Measurements from ENCODE around the gene SUSD1.

SUSD1 gene

DNA sequence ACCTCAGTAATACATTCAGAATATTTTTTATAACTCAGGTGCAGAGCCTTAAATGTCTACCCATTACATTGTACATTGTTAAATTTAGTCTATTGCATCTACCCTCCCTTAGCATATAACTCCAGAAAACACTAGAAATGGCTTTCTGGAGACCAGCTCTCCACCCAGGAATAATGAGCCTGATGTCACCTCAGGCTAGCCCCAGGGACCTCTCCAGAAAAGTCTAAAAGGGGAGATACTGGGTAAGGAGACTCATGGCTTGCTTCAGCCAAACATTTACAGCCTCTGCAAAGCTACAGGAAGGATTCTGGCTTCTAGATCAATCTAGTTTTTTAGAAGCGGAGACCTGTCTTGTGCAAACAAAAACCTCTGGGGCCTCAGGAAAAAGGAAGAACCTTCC lies 13.8 kb upstream of the SUSD1 start:
- H3K36me3 ChIP-seq (ENCODE audit: control insufficient read depth in 2 of 2, insufficient read depth in 1 of 2, low read length in 2 of 2): no peaks in the 10 kb centered on the region
- TF ChIP-seq SALL2 (tag by site-specific recombination; IDR thresholded peaks at IDR 0.05; ENCODE audit: borderline replicate concordance): no peak
- TF ChIP-seq, protein P1, sequence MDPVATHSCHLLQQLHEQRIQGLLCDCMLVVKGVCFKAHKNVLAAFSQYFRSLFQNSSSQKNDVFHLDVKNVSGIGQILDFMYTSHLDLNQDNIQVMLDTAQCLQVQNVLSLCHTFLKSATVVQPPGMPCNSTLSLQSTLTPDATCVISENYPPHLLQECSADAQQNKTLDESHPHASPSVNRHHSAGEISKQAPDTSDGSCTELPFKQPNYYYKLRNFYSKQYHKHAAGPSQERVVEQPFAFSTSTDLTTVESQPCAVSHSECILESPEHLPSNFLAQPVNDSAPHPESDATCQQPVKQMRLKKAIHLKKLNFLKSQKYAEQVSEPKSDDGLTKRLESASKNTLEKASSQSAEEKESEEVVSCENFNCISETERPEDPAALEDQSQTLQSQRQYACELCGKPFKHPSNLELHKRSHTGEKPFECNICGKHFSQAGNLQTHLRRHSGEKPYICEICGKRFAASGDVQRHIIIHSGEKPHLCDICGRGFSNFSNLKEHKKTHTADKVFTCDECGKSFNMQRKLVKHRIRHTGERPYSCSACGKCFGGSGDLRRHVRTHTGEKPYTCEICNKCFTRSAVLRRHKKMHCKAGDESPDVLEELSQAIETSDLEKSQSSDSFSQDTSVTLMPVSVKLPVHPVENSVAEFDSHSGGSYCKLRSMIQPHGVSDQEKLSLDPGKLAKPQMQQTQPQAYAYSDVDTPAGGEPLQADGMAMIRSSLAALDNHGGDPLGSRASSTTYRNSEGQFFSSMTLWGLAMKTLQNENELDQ (tag by site-specific recombination; IDR thresholded peaks at IDR 0.05; ENCODE audit: low read depth): no peak
- TF ChIP-seq ZNF2 (tag by site-specific recombination; IDR thresholded peaks at IDR 0.05): no peak
- TF ChIP-seq, protein P2, sequence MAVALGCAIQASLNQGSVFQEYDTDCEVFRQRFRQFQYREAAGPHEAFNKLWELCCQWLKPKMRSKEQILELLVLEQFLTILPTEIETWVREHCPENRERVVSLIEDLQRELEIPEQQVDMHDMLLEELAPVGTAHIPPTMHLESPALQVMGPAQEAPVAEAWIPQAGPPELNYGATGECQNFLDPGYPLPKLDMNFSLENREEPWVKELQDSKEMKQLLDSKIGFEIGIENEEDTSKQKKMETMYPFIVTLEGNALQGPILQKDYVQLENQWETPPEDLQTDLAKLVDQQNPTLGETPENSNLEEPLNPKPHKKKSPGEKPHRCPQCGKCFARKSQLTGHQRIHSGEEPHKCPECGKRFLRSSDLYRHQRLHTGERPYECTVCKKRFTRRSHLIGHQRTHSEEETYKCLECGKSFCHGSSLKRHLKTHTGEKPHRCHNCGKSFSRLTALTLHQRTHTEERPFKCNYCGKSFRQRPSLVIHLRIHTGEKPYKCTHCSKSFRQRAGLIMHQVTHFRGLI (tag by site-specific recombination; IDR thresholded peaks at IDR 0.05): no peak
- TF ChIP-seq, protein P3, sequence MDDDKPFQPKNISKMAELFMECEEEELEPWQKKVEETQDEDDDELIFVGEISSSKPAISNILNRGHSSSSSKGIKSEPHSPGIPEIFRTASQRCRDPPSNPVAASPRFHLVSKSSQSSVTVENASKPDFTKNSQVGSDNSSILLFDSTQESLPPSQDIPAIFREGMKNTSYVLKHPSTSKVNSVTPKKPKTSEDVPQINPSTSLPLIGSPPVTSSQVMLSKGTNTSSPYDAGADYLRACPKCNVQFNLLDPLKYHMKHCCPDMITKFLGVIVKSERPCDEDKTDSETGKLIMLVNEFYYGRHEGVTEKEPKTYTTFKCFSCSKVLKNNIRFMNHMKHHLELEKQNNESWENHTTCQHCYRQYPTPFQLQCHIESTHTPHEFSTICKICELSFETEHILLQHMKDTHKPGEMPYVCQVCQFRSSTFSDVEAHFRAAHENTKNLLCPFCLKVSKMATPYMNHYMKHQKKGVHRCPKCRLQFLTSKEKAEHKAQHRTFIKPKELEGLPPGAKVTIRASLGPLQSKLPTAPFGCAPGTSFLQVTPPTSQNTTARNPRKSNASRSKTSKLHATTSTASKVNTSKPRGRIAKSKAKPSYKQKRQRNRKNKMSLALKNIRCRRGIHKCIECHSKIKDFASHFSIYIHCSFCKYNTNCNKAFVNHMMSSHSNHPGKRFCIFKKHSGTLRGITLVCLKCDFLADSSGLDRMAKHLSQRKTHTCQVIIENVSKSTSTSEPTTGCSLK (tag by site-specific recombination; IDR thresholded peaks at IDR 0.05): no peak
- no peak for TF ChIP-seq ZNF133 (tag by site-specific recombination; IDR thresholded peaks at IDR 0.05)
- TF ChIP-seq ZNF354C (tag by site-specific recombination; IDR thresholded peaks at IDR 0.05; ENCODE audit: borderline replicate concordance, low read depth): no peak
- TF ChIP-seq ZNF621 (tag by site-specific recombination; IDR thresholded peaks at IDR 0.05): no peak
- H3K27ac ChIP-seq (ENCODE audit: extremely low read depth, low read depth, low read length): no peak overlapping the region
- H3K4me1 ChIP-seq (ENCODE audit: control insufficient read depth, insufficient read depth, low read length): no peaks in the 10 kb centered on the region
- H3K9me3 ChIP-seq (ENCODE audit: control insufficient read depth, insufficient read depth, low read depth, low read length): no peaks in the 10 kb centered on the region
- CTCF ChIA-PET: interaction anchor here (0.7 to 1.8 kb wide), 2 partner anchors 15 to 34 kb away, joined by 3 to 5 read pairs; no protein-coding TSS in a partner anchor
- H3K4me3 ChIP-seq (ENCODE audit: low read depth, low read length): no peak overlapping the region
- POLR2A ChIA-PET: interaction anchor here (0.7 kb wide), 1 partner anchor 10 kb away, joined by 3 read pairs; no protein-coding TSS in a partner anchor

DNA sequence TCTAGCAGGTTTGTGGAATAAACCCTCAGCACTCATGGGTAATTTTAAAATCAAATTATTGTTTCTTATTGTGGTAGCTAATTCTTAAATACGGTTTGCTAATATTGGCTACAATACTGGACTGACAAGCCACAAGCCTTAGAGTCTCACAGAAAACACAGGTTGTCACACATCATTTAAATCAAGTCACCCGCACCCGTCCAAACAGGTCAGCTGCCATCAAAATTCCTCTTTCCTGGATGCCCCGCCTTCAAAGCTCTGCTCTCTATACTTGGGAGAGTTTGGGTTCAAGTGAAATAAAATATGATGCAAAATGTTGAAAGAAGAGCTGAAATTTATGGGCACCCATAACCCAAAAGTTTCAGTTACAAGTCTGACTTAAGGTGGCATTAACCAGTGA lies 12.3 kb upstream of the SUSD1 start:
- Histone ChIP-seq H3K36me3 (ENCODE audit: control insufficient read depth in 2 of 2, insufficient read depth in 1 of 2, low read length in 2 of 2) (no peaks in the 10 kb centered on the region), H3K27ac (ENCODE audit: extremely low read depth, low read depth, low read length) (no peak overlapping the region), H3K4me1 (ENCODE audit: control insufficient read depth, insufficient read depth, low read length) (no peaks in the 10 kb centered on the region), H3K9me3 (ENCODE audit: control insufficient read depth, insufficient read depth, low read depth, low read length) (no peaks in the 10 kb centered on the region), H3K4me3 (ENCODE audit: low read depth, low read length) (no peak overlapping the region)
- ChIA-PET CTCF (interaction anchor here (0.6 kb wide), 2 partner anchors 8 to 23 kb away, joined by 4 read pairs; no protein-coding TSS in a partner anchor), POLR2A (interaction anchor here (0.6 to 1.1 kb wide), 2 partner anchors 14 to 21 kb away, joined by 3 to 4 read pairs; no protein-coding TSS in a partner anchor)
- TF ChIP-seq ZNF501 (tag by site-specific recombination; IDR thresholded peaks at IDR 0.05) (no peak), ZNF623 (tag by site-specific recombination; IDR thresholded peaks at IDR 0.05) (no peak), ZNF2 (tag by site-specific recombination; IDR thresholded peaks at IDR 0.05) (no peak), ZNF423 (tag by site-specific recombination; IDR thresholded peaks at IDR 0.05) (no peak), ZNF302 (tag by site-specific recombination; IDR thresholded peaks at IDR 0.05; ENCODE audit: low read depth) (no peak), ZNF155 (tag by site-specific recombination; IDR thresholded peaks at IDR 0.05) (no peak), ZNF530 (tag by site-specific recombination; IDR thresholded peaks at IDR 0.05; ENCODE audit: low read depth) (no peak), ZNF292 (tag by site-specific recombination; IDR thresholded peaks at IDR 0.05; ENCODE audit: borderline replicate concordance, low read depth) (no peak), ZNF473 (tag by site-specific recombination; IDR thresholded peaks at IDR 0.05) (no peak)
- TF ChIP-seq, protein P4, sequence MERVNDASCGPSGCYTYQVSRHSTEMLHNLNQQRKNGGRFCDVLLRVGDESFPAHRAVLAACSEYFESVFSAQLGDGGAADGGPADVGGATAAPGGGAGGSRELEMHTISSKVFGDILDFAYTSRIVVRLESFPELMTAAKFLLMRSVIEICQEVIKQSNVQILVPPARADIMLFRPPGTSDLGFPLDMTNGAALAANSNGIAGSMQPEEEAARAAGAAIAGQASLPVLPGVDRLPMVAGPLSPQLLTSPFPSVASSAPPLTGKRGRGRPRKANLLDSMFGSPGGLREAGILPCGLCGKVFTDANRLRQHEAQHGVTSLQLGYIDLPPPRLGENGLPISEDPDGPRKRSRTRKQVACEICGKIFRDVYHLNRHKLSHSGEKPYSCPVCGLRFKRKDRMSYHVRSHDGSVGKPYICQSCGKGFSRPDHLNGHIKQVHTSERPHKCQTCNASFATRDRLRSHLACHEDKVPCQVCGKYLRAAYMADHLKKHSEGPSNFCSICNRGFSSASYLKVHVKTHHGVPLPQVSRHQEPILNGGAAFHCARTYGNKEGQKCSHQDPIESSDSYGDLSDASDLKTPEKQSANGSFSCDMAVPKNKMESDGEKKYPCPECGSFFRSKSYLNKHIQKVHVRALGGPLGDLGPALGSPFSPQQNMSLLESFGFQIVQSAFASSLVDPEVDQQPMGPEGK (tag by site-specific recombination; IDR thresholded peaks at IDR 0.05): no peak
- TF ChIP-seq, protein P5, sequence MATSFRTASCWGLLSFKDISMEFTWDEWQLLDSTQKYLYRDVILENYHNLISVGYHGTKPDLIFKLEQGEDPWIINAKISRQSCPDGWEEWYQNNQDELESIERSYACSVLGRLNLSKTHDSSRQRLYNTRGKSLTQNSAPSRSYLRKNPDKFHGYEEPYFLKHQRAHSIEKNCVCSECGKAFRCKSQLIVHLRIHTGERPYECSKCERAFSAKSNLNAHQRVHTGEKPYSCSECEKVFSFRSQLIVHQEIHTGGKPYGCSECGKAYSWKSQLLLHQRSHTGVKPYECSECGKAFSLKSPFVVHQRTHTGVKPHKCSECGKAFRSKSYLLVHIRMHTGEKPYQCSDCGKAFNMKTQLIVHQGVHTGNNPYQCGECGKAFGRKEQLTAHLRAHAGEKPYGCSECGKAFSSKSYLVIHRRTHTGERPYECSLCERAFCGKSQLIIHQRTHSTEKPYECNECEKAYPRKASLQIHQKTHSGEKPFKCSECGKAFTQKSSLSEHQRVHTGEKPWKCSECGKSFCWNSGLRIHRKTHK (tag by site-specific recombination; IDR thresholded peaks at IDR 0.05): no peak
- TF ChIP-seq, protein P6, sequence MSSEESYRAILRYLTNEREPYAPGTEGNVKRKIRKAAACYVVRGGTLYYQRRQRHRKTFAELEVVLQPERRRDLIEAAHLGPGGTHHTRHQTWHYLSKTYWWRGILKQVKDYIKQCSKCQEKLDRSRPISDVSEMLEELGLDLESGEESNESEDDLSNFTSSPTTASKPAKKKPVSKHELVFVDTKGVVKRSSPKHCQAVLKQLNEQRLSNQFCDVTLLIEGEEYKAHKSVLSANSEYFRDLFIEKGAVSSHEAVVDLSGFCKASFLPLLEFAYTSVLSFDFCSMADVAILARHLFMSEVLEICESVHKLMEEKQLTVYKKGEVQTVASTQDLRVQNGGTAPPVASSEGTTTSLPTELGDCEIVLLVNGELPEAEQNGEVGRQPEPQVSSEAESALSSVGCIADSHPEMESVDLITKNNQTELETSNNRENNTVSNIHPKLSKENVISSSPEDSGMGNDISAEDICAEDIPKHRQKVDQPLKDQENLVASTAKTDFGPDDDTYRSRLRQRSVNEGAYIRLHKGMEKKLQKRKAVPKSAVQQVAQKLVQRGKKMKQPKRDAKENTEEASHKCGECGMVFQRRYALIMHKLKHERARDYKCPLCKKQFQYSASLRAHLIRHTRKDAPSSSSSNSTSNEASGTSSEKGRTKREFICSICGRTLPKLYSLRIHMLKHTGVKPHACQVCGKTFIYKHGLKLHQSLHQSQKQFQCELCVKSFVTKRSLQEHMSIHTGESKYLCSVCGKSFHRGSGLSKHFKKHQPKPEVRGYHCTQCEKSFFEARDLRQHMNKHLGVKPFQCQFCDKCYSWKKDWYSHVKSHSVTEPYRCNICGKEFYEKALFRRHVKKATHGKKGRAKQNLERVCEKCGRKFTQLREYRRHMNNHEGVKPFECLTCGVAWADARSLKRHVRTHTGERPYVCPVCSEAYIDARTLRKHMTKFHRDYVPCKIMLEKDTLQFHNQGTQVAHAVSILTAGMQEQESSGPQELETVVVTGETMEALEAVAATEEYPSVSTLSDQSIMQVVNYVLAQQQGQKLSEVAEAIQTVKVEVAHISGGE (tag by site-specific recombination; conservative IDR thresholded peaks at IDR 0.05; ENCODE audit: low read depth): no peak
- TF ChIP-seq, protein P7, sequence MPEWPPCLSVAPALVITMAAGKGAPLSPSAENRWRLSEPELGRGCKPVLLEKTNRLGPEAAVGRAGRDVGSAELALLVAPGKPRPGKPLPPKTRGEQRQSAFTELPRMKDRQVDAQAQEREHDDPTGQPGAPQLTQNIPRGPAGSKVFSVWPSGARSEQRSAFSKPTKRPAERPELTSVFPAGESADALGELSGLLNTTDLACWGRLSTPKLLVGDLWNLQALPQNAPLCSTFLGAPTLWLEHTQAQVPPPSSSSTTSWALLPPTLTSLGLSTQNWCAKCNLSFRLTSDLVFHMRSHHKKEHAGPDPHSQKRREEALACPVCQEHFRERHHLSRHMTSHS (tag by site-specific recombination; IDR thresholded peaks at IDR 0.05): no peak

Measured in HEK293 (cell line).